Jurkat, Clone E6-1 (cell line): ENCODE results near the gene CIP2A.

Experiments
- DNase-seq: peaks from one replicate; pipeline ENCODE4 v3.0.0-alpha.2; 2011; ENCODE audit warnings: low read depth, low spot score
- H3K4me3 ChIP-seq: 2 replicates; pipeline ENCODE4 v1.5.1; 2011; ENCODE audit warnings: mild to moderate bottlenecking, low read length, control low read depth, moderate library complexity

Gene CIP2A

DNA sequence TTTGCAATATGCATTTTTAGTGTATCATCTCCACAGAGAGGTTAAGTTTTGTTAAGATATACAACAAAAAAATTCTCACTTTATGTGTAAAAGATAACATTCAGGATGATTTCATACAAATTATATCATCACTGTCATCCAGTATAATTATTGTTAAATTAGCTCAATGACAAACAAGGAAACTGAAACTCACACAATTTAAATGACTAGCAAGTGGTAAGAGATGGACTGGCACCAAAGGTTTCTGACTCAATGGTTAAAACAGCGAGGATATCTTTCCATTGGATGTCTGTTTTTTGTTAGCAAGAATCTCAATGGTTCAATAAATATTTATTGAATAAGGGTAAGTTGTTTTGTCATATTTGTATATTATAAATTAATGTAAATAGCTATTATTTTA, 22.6 kb downstream of the CIP2A start:
- DNase-seq = no peak
- no peak overlapping the region for H3K4me3 ChIP-seq

DNA sequence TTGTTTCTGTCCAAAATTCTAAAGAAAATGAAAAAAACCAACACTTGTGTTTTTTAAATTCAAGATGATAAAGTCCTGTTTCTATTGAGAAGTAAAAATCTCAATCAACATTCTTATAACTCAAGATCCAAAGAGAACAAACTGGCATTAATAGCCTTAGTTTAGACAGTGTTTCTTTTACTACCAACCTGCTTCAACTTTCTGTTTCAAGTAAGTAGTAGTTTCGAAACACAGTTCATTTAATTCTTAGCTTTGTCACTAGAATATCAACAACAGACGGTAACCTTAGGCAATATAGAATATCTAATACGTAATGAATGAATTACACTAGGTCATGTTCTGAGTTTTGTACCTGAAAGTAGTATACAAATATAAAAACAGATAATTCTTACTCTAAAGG, 23.7 kb downstream of the CIP2A start:
- no peak overlapping the region for H3K4me3 ChIP-seq
- DNase-seq = no peak

DNA sequence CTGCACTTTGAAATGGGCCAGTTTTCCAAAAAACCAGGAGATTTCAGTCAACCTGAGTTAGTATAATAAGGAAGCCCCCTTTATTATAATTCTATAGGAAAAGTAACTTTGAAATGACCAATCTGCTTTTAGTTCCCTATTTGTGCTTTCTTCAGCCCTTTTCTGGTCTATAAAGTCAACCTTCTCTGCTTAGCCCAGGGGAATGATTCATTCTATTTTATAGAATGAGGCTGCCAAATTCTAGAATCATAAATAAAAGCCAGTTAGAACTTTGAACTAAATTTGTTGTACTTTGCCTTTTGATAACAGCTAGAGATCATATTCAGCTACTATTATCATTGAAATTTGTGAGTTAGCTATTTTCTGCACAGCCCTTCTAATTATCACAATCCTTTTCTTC, 24.7 kb downstream of the CIP2A start:
- H3K4me3 ChIP-seq = no peak overlapping the region
- no peak for DNase-seq

DNA sequence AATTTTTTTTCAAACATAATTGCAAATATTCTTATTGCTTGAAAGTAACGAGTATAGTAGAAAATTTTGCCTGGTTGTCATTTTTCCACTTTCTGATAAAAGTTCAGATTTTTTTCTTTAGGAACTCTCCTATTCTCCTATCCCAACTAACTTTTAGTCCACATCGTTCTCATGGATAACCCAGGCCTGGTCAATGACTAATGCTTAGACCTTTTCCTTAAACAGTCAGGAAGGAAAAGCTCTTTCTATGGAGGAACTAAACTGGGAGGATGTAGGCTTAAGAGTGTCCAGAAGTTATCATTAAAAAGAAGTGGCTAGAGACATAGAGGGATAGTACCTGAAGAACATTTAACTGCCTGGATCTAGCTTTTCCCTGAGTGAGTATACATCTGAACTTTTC, 26.7 kb downstream of the CIP2A start:
- no peak overlapping the region for H3K4me3 ChIP-seq
- DNase-seq = no peak

DNA sequence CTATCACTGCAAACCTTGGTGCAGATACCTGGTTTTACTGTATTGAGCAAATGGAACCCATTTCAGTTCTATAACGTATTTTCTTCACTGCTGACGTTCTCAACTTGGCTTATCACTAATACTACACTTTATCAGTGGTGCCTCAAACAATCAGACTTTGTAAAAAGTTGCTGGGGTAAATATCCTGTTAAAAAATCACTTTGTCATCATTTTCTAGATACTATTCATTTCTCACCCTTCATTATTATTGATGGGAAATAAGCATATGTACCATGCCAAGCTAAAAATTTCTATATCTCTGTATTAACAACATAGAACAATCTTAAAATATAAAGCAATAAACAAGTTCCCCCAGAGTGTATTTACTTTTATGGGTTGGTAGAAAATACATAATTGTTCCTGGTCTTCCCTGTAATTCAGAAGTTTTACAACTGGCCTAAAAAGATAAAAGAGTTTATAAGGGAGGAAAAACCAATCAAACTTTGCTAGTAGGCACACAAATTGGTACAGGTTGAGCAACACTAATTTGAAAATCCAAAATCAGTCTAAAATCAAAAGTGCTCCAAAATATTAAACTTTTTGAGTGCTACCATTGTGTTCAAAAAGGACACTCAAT, 33.2 kb downstream of the CIP2A start:
- DNase-seq = no peak
- no peak overlapping the region for H3K4me3 ChIP-seq

DNA sequence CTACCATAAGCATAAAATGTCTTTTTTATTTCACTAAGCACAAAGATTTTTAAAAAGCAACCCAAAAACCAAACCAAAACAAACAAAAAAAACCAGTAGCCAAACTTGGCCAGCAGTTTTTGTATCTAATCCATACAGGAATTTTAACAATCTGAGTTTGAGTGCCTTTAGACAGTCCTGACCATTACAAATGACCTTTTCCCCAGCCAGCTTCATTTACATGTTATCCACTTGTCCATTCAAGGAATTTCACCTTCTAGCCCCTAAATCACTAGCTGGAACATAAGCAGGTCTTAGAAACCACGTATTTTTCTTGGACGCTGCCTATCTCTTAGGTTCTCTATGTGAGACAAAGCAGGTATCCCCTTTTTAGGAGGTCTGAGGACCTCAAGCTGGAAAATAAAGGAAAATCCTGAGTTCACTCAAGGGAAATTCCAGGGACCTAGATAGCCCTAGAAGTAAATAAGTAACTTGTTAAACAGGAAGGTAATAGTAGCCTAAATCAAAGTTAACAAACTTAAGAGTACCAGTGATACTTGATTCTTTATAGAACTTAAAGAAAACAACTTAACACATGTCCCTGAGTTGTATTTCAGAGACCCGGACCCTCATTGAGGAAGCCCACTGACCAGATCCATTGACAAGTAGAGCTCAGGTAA, 34.2 kb downstream of the CIP2A start:
- DNase-seq = no peak
- H3K4me3 ChIP-seq = no peak overlapping the region

DNA sequence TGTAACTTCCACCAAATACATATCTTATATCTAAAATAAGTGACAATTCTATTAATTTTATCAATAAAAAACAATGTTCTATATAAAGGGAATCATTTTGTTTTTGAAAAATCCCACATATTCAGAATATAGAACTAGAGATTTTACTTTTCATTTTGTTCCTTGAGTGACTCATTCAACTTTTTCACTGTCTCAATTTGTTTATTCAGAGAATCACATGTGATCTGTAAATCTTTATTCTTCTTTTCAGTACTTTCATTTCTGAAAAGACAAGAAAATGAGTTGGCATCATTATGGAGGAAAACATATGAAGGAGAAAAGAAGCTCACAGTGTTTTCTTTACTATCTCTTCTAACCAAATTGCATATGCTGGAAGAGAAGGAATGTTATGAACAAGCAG, 35.0 kb downstream of the CIP2A start:
- DNase-seq = no peak
- H3K4me3 ChIP-seq = no peak overlapping the region

DNA sequence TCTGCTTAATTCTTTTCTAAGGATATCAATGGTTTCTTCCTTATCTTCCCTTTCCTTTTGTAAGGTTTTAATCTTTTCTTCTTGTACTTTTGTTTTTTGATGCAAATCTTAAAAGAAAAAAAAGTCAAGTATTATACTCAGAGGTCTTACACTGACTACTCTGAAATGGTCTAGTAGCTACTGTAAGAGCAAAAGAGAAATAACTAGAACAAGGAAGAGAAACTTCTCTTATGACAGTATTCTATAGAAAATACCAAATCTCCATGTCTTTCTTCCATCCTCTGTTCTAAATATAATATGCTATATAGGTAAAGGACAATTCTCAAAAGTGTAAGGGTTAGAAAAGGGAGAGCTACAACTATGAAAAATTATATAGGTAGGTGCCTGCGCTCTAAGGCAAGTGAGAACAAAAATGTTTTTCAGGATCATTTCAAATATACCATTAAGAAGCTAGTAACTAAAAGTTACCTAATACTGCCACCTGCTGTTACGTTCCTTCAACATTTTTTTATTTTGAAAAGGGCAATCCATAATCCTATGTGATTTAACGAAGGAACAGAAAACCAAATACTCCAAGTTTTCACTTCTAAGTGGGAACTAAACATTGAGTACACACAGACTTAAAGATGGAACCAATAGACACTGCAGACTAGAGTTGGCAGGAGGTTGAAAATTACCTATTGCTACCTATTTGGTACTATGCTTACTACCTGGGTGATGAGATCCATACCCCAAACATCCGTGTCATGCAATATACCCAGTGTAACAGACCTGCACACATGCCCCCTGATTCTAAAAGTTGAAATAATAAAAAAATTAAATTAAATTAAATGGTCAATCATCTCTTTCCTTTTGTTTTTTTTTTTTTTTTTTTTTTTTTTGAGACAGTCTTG, 36.7 kb downstream of the CIP2A start:
- DNase-seq = peak; percentile 28
- H3K4me3 ChIP-seq = no peak overlapping the region

DNA sequence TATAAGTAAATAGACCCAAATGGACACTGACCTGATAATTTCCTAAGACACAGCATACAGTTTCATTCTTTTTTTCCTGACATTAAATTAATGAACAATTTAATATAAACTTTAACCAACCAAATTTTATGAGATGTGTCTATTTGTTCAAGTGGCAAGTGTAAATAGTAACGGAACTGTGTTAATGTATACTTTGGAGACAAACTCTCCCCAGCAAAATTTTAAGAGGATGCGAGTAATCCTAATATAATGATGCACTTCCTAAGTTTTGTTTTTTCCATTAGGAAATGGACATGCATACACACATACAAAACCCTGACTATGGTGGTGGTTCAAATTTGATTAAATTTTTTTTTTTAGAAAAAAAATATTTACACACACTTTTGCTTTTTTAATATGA, 40.4 kb downstream of the CIP2A start:
- no peak overlapping the region for H3K4me3 ChIP-seq
- DNase-seq = no peak

DNA sequence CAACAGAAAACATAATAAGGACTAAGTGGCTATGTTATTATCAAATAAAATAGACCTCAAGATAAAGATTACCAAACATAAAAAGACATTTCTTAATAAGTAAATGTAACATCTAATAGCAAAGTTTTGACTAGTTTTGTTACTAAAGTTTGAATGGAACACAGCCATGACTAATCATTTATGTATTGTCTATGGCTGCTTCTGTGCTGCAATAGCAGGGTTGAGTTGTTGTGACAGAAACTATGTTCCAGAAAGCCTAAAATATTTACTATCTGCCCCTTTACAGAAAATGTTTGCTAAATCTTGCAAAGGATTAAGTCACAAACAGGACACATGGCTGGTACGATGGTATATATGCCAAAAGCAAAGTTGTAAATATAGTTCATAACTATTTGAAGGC, 40.9 kb downstream of the CIP2A start:
- no peak for DNase-seq
- no peak overlapping the region for H3K4me3 ChIP-seq

DNA sequence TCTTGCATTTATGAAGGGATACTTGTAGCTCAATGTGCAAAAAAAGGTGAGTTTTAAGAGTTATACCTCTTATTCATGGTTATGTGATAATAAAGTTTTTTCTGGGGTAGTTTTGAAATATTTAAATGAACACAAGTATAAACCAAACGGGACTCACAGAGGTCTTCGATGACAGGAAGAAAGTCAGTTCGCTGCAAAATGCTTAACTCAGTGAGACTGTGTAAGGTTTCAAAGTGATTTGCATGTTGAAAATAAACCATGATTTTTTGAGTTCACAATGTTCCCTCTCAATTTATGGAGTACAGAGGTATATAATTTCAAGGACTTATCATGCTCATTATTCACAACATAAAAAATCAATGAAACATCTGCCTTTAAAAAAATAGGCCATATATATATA, 42.5 kb downstream of the CIP2A start:
- H3K4me3 ChIP-seq = no peak overlapping the region
- no peak for DNase-seq

DNA sequence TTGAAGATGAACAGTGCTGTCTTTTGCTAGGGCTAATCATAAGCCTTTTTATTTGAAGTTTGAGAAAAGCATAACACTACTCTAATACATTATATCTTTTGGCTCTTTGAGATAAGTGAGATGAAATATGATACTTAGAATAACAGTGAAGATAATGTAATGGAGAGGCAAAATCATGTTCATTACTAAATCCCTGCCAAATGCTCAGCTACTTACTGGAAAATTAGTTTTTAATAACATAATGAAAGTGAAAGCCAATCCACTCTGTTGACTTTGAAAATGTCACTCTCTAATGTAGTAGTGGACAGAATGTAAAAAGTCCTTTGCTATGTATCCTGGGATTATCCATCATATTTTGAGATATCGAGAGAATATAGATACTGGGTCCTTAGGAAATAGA, 43.0 kb downstream of the CIP2A start:
- no peak for DNase-seq
- H3K4me3 ChIP-seq = no peak overlapping the region

DNA sequence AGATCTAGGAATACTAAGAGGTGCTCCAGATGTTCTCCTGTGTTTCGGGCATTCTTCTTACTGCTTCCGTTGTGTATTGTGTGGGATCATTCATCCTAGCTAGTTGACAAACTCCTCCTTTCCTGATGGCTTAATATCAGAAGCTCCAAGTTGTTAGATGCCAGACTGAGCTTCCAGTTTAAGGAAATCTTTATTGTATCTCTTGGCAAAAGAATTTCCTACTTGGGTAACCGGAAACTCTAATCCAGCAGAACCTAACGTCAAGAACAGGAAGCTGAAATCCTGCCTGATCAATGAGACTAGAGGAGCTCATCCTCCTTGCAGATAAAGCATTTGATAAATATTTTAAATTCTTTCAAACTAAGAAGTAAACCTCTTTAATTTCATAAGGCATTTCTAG, 51.2 kb downstream of the CIP2A start:
- DNase-seq = no peak
- H3K4me3 ChIP-seq = no peak overlapping the region

DNA sequence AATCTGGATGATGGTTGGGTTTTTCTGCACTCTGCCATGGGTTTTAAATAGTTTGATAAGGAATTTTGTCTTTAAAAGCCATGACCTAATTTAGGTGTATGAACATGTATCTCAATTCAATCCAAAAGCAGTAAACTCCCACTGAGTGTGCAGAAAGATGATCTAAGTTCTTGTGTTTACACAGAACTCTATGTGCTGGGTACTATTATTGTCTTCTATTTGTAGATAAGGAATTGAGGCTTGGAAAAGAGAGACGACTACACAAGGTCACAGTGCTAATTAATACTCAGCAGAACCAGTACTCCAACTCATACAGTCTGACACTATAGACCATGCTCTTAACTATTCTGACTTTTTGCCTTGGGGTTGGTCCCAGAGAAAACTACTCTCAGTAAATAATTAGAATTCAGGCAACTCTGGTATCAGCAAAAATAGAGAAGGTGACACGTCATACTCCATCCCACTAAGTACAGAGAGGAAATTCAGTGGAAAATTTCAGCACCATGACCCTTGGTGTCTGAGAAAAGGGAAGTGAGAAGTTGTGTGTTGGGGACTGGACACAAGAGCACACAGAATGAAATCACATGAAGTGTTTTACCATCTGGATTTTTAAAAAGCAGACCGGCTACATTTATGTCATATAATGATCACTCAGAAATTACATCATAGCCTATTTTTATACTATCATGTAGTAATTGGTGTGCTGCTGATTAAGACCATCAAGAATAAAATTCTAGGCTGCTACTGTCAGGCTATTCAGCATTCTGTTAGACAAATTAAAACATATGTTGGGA, 60.6 kb downstream of the CIP2A start:
- no peak overlapping the region for H3K4me3 ChIP-seq
- no peak for DNase-seq

DNA sequence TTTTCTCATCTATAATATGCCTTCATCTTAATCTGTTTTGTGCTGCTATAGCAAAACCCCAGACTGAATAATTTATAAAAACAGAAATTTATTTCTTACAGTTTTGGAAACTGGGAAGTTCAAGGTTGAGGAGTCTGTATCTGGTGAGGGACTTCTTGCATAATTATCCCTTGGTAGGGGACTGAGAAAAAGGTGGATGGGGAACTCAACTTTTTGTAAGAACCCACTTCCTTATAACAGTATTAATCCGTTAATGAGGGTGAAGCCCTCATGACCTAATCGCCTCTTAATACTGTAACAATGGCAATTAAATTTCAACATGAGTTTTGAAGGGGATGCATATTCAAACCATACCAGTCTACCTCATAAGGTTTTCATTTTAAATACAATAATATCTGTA, 61.4 kb downstream of the CIP2A start:
- no peak for DNase-seq

DNA sequence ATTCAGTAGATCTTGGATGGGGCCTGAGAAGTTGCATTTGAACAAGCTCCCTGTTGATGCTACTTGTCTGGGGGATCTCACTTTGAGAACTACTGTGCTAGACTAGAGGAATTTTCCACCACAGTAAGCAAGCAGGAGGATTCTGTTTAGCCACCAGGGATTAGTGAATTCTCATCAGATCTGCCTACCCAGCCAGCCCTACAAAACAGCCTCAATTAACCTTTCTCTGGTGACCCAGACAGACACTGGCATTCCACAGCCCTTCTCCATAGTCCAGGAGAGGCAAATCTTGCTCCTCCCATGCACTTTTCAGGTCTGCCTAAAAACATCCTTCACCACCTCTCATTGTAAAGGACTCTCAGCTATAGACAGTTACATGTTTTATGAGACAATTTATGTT, 62.1 kb downstream of the CIP2A start:
- H3K4me3 ChIP-seq = no peak overlapping the region
- DNase-seq = no peak

More for the DNA sequence above, 61.4 kb downstream of the CIP2A start:
- H3K4me3 ChIP-seq = no peak overlapping the region

DNA sequence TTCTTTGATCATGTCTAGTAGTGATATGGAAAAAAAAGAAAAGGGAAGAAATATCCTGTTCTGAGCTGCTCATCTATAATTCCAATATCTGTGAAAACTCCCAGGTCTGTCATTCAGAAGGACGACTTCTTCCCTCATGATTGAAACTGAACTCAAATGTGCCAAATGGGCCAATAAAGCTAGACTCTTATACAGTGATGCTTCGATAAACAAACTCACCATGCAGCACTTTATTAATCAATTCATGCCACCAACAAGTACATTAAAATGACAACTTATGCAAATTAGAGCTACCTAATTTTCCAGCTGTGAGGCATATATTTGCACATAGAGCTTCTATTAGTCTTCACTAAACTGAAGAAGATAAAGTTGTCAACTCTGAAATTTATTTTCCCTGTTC, 63.3 kb downstream of the CIP2A start:
- no peak overlapping the region for H3K4me3 ChIP-seq
- DNase-seq = no peak

DNA sequence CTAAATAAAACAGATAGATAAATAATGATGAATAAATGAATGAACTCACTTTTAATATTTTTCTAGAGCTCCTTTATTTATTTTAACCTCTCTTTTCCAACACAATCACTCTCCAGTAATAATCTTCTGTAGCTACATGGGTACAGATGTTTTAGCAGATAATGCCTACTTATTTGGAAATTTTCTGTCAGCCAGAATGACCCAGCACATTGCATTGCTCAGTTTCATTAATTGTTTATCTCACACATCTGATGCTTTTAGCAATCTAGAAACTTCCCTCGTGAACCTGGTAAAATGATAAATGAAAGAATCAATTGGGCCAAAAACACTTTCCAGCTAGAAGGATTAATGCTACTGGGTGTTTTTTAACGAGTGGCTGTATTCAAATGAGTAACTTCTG, 64.0 kb downstream of the CIP2A start:
- no peak for DNase-seq
- no peak overlapping the region for H3K4me3 ChIP-seq

DNA sequence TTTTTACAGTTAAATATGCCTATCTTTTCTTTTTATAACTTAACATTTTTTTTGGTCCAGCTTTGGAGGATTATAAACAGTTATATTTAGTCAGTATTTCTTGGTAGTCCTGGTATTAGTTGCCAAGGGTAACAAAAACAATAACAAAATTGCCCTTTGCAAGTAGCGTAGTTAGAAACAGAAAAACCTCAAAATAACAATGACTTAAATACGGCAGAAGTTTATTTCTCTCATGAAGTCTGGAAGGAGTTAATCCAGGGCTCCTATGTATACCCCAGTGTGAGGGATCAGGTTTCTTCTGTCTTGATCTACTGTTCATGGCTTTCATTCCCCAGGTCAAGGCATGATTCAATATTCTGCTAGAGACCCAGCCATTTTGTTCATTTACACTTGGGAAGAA, 64.7 kb downstream of the CIP2A start:
- no peak for DNase-seq
- no peak overlapping the region for H3K4me3 ChIP-seq

DNA sequence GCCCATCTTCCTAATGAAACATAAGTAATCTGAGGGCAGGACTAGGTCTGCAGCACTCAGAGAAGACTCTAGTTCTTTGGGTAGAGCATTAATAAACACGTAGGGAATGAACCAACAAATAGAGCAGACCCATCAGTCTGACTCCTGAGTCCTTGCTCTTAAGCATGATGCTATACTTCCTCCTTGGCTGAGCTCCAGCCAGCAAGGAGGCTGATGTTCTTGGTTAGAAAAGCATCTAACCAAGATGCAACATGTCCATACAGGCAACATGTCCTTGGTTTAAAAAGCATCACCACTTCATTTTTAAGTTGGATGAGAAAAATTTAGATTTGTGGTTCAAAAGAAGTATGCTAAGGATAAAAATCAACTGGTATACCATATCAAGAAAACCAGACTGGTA, 70.3 kb downstream of the CIP2A start:
- no peak for DNase-seq

More for the DNA sequence above, 70.3 kb downstream of the CIP2A start:
- no peak overlapping the region for H3K4me3 ChIP-seq
